Stromal cell of bone marrow (primary cell): ENCODE results near the gene SLC7A6OS.
"Not testable (repeated sequence)": the region's sequence is repeated elsewhere in the genome, so short reads cannot be mapped to it uniquely, and the experiment has no call there.

Source experiments
- DNase-seq: peaks from one replicate; pipeline ENCODE4 v3.0.0-alpha.2; 2012; ENCODE audit warnings: low read depth

Gene SLC7A6OS

GRCh38 chr16:68298907-68299561, 11.7 kb downstream of the SLC7A6OS start:
- peak; percentile 54 for DNase-seq

GRCh38 chr16:68298312-68298711, 12.4 kb downstream of the SLC7A6OS start:
- DNase-seq = no peak

DNA sequence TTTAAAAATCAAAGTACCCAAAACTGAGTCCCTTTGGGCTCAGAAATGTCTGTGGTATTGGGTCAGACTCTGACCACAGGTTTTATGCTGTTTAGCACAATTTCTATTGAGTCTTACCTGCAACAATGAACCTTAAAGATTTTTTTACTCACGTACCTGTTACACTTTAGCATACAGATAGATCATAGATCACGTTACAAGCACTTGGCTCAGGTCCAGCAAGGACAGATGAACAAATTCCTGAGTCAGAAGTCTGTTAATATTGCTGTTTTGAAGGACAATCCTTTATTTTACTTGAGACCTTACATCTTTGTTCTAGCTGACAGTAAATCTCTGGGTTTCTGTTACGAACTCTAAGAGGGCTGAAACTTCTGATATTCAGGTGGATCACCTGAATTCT, 12.8 kb downstream of the SLC7A6OS start:
- DNase-seq = no peak

GRCh38 chr16:68296693-68297092, 14.1 kb downstream of the SLC7A6OS start:
- DNase-seq = no peak

DNA sequence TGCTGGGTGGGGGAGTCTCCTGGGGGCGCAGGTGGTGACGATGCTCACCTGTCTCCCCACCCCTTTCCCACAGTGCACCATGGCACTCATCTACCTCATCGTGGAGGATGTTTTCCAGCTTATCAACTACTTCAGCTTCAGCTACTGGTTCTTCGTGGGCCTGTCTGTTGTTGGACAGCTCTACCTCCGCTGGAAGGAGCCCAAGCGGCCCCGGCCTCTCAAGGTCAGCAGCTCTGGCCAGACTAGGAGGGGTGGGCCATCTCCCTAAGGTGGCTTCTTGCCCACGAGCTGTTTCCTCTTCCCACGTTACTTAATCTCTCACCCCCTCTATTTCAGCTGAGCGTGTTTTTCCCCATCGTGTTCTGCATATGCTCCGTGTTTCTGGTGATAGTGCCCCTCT, 14.5 kb downstream of the SLC7A6OS start:
- no peak for DNase-seq

DNA sequence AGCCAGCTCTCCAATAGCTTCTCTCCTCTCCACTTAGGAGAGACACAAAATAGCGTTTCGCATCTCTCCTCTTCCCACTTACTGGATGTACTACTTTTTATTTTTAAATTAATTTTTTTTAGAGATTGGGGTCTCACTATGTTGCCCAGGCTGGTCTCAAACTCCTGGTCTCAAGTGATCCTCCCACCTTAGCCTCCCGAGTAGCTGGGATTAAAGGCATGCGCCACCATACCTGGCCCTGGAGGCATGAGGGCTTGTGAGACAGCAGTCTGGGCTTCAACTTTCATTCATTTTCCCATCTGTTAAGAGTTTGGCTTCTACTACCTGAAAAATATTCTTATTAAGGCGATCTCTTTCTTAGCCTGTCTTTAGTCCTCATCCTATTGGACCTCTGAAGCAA, 18.3 kb downstream of the SLC7A6OS start:
- no peak for DNase-seq

GRCh38 chr16:68291227-68291626, 19.5 kb downstream of the SLC7A6OS start:
- DNase-seq = no peak

GRCh38 chr16:68290450-68290849, 20.3 kb downstream of the SLC7A6OS start:
- DNase-seq = no peak

- DNase-seq = no peak
Observed at GRCh38 chr16:68289621-68290329, 21.0 kb downstream of the SLC7A6OS start.

DNA sequence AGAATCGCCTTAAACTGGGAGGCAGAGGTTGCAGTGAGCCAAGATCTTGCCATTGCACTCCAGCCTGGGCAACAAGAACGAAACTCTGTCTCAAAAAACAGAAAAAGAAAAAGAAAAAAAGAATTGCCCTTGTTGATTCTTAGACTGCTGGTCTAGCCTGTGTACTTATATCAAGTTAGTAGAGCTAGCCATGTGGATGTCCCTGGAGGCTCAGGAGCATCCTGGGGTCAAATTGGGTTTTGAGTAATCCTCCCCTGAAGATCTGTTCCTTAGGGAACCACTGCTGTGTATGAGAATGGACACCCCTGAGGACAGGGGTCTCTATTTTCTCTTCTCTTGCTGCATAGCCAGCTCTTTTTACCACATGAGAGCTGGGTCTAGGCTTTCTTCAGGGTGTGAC, 21.5 kb downstream of the SLC7A6OS start:
- DNase-seq = no peak

DNA sequence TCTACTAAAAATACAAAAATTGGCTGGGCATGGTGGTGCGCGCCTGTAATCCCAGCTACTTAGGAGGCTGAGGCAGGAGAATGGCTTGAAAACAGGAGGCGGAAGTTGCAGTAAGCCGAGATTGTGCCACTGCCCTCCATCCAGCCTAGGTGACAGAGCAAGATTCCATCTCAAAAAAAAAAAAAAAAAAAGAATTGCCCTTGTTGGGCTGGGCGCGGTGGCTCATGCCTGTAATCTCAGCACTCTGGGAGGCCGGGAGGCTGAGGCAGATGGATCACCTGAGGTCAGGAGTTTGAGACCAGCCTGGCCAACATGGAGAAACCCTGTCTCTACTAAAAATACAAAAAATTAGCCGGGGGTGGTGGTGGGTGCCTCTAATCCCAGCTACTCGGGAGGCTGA, 21.9 kb downstream of the SLC7A6OS start:
- DNase-seq = not testable (repeated sequence)

GRCh38 chr16:68288252-68288650, 22.5 kb downstream of the SLC7A6OS start:
- no peak for DNase-seq

- DNase-seq = peak; percentile 95
Observed at GRCh38 chr16:68287276-68288251, 23.2 kb downstream of the SLC7A6OS start.

DNA sequence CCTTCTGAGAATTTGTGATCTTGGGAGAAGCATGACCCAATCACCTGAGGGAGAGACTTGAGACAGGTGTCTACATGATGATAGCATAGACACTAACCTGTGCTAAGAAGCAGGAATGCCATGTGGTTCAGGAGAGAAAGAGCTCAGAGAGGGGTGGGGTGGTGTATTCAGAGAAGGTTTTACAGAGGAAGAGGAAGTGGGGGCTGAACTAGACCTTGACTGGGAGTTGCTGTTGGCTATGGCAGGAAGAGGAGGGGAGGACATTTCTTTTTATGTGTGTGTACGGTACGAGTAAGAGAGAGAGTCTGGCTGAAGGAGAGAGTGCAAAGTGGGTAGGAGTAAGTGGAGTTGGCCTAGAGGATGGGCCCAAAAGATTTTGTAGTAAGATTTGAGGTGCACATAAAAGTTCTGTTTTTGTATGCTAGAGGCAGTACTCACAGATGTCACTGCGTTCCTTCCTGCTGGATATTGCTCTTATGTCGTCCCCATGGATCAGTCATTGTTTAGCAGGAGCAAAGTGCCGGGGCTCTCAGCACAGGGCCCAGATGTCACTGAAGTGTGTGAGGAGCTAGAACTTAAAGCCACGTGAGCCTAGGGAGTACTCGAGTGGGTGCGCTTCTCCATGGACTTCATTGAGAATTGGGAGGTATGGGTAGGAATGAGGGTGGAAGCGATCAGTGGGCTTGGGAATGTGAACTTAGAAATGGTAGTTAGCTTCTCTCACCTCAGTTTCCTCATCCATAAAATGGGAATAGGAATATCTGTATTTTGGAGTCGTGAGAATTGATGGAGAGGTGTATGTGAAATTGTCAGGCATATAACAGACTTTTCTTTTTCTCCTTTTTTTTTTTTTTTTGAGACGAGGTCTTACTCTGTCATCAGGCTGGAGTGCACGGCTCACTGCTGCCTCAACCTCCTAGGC, 24.3 kb downstream of the SLC7A6OS start:
- DNase-seq = no peak

DNA sequence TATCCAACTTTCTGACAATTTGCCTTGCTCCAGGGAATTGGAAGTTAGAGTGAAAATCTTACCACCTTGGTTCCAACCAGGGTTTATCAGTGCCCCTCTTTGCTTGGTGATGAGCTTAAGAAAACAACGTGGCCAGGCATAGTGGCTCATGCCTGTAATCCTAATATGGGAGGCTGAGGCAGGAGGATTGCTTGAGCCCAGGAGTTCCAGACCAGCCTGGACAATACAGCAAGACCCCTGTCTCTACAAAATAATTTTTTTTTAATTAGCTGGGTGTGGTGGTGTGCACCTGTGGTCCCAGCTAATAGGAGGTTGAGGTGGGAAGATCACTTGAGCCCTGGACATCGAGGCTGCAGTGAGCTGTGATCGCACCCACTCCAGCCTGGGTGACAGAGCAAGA, 25.1 kb downstream of the SLC7A6OS start:
- DNase-seq = no peak

DNA sequence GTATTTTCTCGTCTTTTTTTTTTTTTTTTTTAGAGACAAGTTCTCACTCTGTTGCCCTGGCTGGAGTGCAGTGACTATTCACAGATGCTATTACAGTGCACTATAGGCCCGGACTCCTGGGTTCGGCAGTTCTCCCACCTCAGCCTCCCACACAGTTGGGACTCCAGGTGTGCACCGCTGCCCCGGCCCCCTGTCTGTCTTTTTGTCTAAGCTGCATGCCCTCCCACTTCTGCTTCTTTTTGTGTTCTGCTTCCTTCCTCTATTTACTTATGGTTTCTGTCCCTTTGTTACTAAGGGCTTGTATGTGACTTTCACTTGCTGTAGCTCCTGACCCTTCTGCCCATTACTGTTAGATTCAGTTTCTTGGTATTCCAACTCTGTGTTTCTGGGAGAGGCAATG, 25.9 kb downstream of the SLC7A6OS start:
- DNase-seq = no peak

DNA sequence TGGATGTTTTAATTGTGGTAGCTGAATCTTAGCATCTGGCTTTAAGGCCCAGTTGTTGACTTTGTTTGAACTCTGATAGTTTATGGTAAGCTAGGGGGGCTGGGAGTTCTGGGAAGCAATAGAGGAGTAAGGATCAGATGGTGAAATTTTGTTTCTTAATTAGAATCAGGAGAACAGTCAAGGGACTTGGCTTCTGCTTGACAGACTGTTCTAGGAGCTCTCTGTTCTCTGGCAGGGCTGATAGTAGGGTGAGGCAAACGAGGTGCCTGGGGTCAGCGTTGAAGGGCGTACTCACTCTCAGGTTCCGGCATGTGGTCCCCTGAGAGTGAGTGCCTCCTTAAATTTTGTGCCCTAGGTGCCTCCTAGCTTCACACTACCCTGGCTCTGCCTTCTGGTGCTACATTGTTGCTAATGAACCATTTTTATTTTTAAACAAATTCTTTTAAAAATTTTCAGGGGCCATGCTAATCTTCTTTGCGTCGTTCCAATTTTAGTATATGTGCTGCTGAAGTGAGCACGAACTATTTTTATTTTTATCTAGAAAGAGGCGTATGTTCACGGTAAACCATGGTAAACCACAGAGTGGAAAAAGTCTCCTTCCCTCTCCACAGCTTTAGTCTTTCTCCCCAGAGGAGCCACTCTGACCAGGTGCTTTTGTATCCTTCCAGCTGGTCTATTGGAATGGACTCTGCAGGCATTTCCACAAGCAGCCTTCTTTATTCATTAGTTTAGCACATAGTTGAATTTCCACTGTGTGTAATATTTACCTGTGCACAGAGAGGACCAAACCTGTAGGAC, 26.7 kb downstream of the SLC7A6OS start:
- DNase-seq = no peak

DNA sequence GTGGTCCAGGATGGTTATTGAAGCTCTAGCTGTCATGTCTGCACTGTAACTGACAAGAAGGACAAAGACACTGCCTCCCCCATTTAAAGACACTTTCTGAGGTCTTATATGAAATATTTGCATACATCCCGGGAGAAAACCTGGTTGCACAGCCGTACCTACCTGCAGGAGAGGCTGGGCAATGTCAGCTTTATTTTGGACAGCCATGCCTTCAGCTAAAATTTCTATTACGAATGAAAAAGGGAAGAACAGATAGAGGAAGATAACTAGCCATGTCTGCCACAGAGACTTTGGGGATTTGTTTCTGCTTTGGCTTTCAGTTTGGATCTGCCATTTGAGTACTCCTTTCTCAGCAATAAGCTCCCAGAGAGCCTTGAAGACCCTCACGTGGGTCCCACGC, 27.4 kb downstream of the SLC7A6OS start:
- DNase-seq = no peak

GRCh38 chr16:68282064-68282452, 28.7 kb downstream of the SLC7A6OS start:
- no peak for DNase-seq

DNA sequence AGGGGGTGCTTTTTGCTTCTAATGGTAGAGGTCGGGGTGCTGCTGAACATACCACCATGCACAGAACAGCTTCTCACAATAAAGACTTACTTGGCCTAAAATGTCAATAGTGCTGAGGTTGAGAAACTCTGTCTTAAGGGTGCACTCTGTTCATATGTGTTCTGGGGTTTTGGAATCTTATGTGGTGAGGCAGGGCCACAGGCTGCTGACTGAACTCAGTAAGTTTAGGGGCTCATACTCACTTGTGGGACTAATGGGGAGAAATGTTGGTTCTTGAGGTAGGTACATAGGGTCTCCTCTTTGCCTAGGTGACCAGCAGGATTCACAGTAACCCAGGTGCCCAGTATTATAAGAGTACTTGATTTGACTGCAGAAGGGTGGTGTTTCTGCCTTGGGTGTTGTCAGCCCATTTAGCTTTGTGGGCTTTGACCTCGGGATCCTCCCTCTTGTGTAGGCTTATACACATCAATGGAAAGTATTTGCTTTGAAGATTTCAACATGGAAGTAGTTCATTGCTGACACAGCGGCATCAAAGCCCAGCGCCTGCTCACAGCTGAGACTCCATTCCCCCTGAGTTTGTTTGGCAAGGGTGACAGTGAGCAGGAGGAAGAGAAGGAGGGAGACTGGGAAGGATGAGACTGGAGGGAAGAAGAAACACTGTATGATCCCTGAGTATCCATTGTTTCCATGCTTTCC, 29.2 kb downstream of the SLC7A6OS start:
- no peak for DNase-seq
